K562 (cell line): ENCODE data around the gene HEMK1. TPM values are rescaled to one million over a fixed set of nuclear protein-coding genes. Genes with fewer than 3 reads are reported as not detected.

ENCODE experiments used
- CBX3 ChIP-seq, 2 experiments: IDR thresholded peaks; 1 replicate in 1 of 2; 2 replicates in 1 of 2; pipeline ENCODE4 v1.6.1; 2012; ENCODE audit warnings: inconsistent platforms in 2 of 2, low read length in 2 of 2, borderline replicate concordance in 1 of 2, control low read depth in 1 of 2
- JUND ChIP-seq, 2 experiments: IDR thresholded peaks; 2 replicates in 1 of 2; 3 replicates in 1 of 2; pipeline ENCODE4 v1.6.1; 2011; ENCODE audit warnings: borderline replicate concordance in 2 of 2, low read depth in 2 of 2, low read length in 2 of 2, improper control_type of control experiment in 1 of 2, missing biosample characterization in 1 of 2, missing genetic modification characterization in 1 of 2, missing genetic modification reagents in 1 of 2
- MECOM ChIP-seq: fragments of 250-450 bp; sonication (Bioruptor Pico); IDR thresholded peaks from 2 replicates; pipeline ENCODE4 v1.8.0; 2022; ENCODE audit warnings: inconsistent platforms
- MNT ChIP-seq, 2 experiments: fragments of 450-650 bp; conservative IDR thresholded peaks; 2 replicates each; pipeline ENCODE4 v1.6.1; 2017; ENCODE audit warnings: mild to moderate bottlenecking in 2 of 2, moderate library complexity in 2 of 2
- ZNF121 ChIP-seq: sonication (generic); formaldehyde crosslinking; conservative IDR thresholded peaks from 2 replicates; pipeline ENCODE4 v1.8.0; 2022; ENCODE audit warnings: missing genetic modification reagents
- ZNF23 ChIP-seq: fragments of 250-450 bp; sonication (Bioruptor Pico); IDR thresholded peaks from 2 replicates; pipeline ENCODE4 v1.4.0; 2020; ENCODE audit warnings: mild to moderate bottlenecking
- polyA plus RNA-seq, 8 experiments: library from polyadenylated mRNA; depleted of rRNA in 4 of 8; stranded (reverse) in 5 of 8; unstranded in 3 of 8; fragments of >200 nt; fragmentation: Nextera tagmentation in 2 of 8; fragmentation: Illumina TruSeq in 1 of 8; extraction: Ambion mirVana in 2 of 8; extraction: Trizol in 1 of 8; gene quantifications; 2 replicates each; pipeline versions ENCODE4 v1.2.1 to v1.2.3, GENCODE V29; 2011 to 2014; ENCODE audit warnings: inconsistent platforms in 1 of 8, missing spikeins in 1 of 8
- total RNA-seq, 7 experiments: library from RNA; depleted of rRNA in 6 of 7; stranded (reverse); fragments of >200 nt in 6 of 7; fragmentation: Illumina TruSeq in 2 of 7; extraction: Trizol in 2 of 7; gene quantifications; 2 replicates each; pipeline versions ENCODE4 v1.2.1 to v1.2.3, GENCODE V29; 2011 to 2021; ENCODE audit warnings: low replicate concordance in 1 of 7
- TF ChIP-seq, protein P1 (sequence below): sonication (generic); IDR thresholded peaks from 2 replicates; pipeline ENCODE4 v1.6.1; 2016
- TF ChIP-seq, protein P2 (sequence below): fragments of 450-650 bp; IDR thresholded peaks from 2 replicates; pipeline ENCODE4 v1.6.1; 2017; ENCODE audit warnings: antibody characterized with exemption
- TF ChIP-seq, protein P3 (sequence below): fragments of 450-650 bp; IDR thresholded peaks from 2 replicates; pipeline ENCODE4 v1.6.1; 2016; ENCODE audit warnings: mild to moderate bottlenecking, moderate library complexity

Gene HEMK1
- total and polyA plus RNA-seq, 9 of the 15 experiments (the other 6 are each of a cell fraction or from before 2014, with no cell fraction given) = 2.0 to 16.8 (median 11.4) TPM

DNA sequence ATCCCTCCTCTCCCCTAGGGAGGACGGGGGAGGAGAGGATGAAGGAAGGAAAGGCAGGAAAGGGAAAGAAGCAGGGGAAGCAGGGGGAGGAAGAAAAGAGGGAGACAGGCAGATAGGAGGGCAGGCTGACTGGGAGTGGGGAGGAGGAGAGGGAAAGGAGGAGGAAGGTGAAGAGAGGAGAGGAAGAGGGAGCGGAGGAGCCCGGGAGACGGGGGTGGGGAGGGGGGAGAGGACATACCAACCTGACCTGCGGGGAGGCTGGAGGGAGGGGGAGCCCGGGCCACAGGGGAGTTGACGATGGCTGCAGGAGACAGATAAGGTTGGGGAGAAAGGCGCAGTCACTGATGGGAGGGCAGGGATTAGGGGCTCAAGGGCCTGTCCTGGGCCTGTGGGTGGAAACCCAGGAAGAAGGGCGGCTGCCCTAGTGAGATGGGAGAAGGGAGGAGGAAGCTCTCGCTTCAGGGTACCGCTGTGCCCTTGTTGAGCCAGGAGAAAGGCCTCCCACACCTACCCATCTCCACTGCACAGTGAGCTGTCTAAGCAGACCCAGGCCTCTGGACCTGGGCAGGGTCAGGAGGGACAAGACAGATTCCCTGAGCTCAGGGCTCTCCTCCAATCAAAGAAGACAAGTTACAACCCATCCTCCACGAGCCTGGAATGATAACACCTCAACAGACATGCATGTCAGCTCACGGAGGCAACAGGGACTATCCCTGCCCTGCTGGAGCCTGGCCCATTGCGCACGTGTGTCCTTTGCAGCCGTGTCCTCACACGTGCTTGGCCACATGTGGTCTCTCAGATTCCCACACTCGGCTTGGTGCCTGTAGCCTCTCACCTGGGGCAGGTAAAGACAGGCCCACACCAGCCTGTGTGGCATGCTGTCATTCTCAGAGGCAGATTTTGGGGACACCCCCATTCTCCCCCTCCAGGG is 29.7 kb upstream of the HEMK1 start (continued):
- TF ChIP-seq MNT (conservative IDR thresholded peaks at IDR 0.05) (peak; percentile 85 to 88), ZNF23 (no peak), CBX3 (IDR thresholded peaks at IDR 0.05; ENCODE audit: borderline replicate concordance in 1 of 2, low read length in 2 of 2) (peak in 1 of 2 experiments; percentile 17; a peak in 1 of 3 replicates), ZNF121 (CRISPR knock-in tag) (no peak), JUND (IDR thresholded peaks at IDR 0.05; ENCODE audit: borderline replicate concordance, low read depth, low read length) (peak; percentile 52; the same call in 1 of the 2 replicates), JUND (tag; IDR thresholded peaks at IDR 0.05; ENCODE audit: borderline replicate concordance, low read depth, low read length) (no peak), MECOM (CRISPR knock-in tag) (peak; percentile 62; the same call in 1 of the 2 replicates)
- TF ChIP-seq, protein P1, sequence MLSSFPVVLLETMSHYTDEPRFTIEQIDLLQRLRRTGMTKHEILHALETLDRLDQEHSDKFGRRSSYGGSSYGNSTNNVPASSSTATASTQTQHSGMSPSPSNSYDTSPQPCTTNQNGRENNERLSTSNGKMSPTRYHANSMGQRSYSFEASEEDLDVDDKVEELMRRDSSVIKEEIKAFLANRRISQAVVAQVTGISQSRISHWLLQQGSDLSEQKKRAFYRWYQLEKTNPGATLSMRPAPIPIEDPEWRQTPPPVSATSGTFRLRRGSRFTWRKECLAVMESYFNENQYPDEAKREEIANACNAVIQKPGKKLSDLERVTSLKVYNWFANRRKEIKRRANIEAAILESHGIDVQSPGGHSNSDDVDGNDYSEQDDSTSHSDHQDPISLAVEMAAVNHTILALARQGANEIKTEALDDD = no peak
- TF ChIP-seq, protein P2, sequence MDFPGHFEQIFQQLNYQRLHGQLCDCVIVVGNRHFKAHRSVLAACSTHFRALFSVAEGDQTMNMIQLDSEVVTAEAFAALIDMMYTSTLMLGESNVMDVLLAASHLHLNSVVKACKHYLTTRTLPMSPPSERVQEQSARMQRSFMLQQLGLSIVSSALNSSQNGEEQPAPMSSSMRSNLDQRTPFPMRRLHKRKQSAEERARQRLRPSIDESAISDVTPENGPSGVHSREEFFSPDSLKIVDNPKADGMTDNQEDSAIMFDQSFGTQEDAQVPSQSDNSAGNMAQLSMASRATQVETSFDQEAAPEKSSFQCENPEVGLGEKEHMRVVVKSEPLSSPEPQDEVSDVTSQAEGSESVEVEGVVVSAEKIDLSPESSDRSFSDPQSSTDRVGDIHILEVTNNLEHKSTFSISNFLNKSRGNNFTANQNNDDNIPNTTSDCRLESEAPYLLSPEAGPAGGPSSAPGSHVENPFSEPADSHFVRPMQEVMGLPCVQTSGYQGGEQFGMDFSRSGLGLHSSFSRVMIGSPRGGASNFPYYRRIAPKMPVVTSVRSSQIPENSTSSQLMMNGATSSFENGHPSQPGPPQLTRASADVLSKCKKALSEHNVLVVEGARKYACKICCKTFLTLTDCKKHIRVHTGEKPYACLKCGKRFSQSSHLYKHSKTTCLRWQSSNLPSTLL = no peak
- TF ChIP-seq, protein P3, sequence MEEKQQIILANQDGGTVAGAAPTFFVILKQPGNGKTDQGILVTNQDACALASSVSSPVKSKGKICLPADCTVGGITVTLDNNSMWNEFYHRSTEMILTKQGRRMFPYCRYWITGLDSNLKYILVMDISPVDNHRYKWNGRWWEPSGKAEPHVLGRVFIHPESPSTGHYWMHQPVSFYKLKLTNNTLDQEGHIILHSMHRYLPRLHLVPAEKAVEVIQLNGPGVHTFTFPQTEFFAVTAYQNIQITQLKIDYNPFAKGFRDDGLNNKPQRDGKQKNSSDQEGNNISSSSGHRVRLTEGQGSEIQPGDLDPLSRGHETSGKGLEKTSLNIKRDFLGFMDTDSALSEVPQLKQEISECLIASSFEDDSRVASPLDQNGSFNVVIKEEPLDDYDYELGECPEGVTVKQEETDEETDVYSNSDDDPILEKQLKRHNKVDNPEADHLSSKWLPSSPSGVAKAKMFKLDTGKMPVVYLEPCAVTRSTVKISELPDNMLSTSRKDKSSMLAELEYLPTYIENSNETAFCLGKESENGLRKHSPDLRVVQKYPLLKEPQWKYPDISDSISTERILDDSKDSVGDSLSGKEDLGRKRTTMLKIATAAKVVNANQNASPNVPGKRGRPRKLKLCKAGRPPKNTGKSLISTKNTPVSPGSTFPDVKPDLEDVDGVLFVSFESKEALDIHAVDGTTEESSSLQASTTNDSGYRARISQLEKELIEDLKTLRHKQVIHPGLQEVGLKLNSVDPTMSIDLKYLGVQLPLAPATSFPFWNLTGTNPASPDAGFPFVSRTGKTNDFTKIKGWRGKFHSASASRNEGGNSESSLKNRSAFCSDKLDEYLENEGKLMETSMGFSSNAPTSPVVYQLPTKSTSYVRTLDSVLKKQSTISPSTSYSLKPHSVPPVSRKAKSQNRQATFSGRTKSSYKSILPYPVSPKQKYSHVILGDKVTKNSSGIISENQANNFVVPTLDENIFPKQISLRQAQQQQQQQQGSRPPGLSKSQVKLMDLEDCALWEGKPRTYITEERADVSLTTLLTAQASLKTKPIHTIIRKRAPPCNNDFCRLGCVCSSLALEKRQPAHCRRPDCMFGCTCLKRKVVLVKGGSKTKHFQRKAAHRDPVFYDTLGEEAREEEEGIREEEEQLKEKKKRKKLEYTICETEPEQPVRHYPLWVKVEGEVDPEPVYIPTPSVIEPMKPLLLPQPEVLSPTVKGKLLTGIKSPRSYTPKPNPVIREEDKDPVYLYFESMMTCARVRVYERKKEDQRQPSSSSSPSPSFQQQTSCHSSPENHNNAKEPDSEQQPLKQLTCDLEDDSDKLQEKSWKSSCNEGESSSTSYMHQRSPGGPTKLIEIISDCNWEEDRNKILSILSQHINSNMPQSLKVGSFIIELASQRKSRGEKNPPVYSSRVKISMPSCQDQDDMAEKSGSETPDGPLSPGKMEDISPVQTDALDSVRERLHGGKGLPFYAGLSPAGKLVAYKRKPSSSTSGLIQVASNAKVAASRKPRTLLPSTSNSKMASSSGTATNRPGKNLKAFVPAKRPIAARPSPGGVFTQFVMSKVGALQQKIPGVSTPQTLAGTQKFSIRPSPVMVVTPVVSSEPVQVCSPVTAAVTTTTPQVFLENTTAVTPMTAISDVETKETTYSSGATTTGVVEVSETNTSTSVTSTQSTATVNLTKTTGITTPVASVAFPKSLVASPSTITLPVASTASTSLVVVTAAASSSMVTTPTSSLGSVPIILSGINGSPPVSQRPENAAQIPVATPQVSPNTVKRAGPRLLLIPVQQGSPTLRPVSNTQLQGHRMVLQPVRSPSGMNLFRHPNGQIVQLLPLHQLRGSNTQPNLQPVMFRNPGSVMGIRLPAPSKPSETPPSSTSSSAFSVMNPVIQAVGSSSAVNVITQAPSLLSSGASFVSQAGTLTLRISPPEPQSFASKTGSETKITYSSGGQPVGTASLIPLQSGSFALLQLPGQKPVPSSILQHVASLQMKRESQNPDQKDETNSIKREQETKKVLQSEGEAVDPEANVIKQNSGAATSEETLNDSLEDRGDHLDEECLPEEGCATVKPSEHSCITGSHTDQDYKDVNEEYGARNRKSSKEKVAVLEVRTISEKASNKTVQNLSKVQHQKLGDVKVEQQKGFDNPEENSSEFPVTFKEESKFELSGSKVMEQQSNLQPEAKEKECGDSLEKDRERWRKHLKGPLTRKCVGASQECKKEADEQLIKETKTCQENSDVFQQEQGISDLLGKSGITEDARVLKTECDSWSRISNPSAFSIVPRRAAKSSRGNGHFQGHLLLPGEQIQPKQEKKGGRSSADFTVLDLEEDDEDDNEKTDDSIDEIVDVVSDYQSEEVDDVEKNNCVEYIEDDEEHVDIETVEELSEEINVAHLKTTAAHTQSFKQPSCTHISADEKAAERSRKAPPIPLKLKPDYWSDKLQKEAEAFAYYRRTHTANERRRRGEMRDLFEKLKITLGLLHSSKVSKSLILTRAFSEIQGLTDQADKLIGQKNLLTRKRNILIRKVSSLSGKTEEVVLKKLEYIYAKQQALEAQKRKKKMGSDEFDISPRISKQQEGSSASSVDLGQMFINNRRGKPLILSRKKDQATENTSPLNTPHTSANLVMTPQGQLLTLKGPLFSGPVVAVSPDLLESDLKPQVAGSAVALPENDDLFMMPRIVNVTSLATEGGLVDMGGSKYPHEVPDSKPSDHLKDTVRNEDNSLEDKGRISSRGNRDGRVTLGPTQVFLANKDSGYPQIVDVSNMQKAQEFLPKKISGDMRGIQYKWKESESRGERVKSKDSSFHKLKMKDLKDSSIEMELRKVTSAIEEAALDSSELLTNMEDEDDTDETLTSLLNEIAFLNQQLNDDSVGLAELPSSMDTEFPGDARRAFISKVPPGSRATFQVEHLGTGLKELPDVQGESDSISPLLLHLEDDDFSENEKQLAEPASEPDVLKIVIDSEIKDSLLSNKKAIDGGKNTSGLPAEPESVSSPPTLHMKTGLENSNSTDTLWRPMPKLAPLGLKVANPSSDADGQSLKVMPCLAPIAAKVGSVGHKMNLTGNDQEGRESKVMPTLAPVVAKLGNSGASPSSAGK = peak; percentile 88
